Neuronal stem cell (in vitro differentiated cells): Measurements from ENCODE around the gene INHBE.

Experiments used
- DNase-seq: peaks from one replicate; pipeline ENCODE4 v3.0.0-alpha.2; 2013; ENCODE audit warnings: low spot score
- H2AFZ ChIP-seq: one replicate; pipeline ENCODE4 v1.6.1; 2013; ENCODE audit warnings: mild to moderate bottlenecking, low read length, inconsistent platforms
- H2AK5ac ChIP-seq: 2 replicates; pipeline ENCODE4 v1.6.1; 2013; ENCODE audit warnings: low read depth, mild to moderate bottlenecking, inconsistent platforms, low read length, moderate library complexity, mixed read lengths
- H2BK120ac ChIP-seq: 2 replicates; pipeline ENCODE4 v1.6.1; 2013; ENCODE audit warnings: low read depth, mild to moderate bottlenecking, inconsistent platforms, low read length, moderate library complexity, mixed read lengths
- H2BK12ac ChIP-seq: one replicate; pipeline ENCODE4 v1.6.1; 2013; ENCODE audit warnings: low read length, inconsistent platforms
- H2BK15ac ChIP-seq: 2 replicates; pipeline ENCODE4 v1.6.1; 2013; ENCODE audit warnings: mild to moderate bottlenecking, low read length, inconsistent platforms, mixed read lengths
- H2BK5ac ChIP-seq: one replicate; pipeline ENCODE4 v1.6.1; 2013; ENCODE audit warnings: inconsistent platforms, mild to moderate bottlenecking, low read length, moderate library complexity
- H3K14ac ChIP-seq: one replicate; pipeline ENCODE4 v1.6.1; 2013; ENCODE audit warnings: low read length, inconsistent platforms
- H3K18ac ChIP-seq: 2 replicates; pipeline ENCODE4 v1.6.1; 2013; ENCODE audit warnings: low read length, inconsistent platforms
- H3K23ac ChIP-seq: 2 replicates; pipeline ENCODE4 v1.6.1; 2013; ENCODE audit warnings: low read depth, mild to moderate bottlenecking, mixed read lengths, low read length, inconsistent platforms; ENCODE audit not compliant: poor library complexity
- H3K27ac ChIP-seq: replicated peaks from 3 replicates; pipeline ENCODE4 v1.5.1; 2013; ENCODE audit warnings: low read length, inconsistent platforms
- H3K27me3 ChIP-seq, 3 experiments: 2 replicates each; pipeline ENCODE4 v1.6.1; 2013; ENCODE audit warnings: low read length in 3 of 3, mild to moderate bottlenecking in 2 of 3, inconsistent platforms in 1 of 3, low read depth in 1 of 3, mixed read lengths in 1 of 3, moderate library complexity in 1 of 3; ENCODE audit not compliant: control insufficient read depth in 3 of 3, insufficient read depth in 3 of 3
- H3K36me3 ChIP-seq, 2 donors: replicated peaks in 1 of 2; 2 replicates each; pipeline ENCODE4 v1.6.1; 2013; ENCODE audit warnings: low read length in 2 of 2; ENCODE audit not compliant: control insufficient read depth in 2 of 2, insufficient read depth in 2 of 2
- H3K4ac ChIP-seq: 2 replicates; pipeline ENCODE4 v1.6.1; 2013; ENCODE audit warnings: inconsistent platforms, mild to moderate bottlenecking, low read length, moderate library complexity
- H3K4me1 ChIP-seq, 2 donors: 1 replicate in 1 of 2; 2 replicates in 1 of 2; pipeline ENCODE4 v1.6.1; 2013; ENCODE audit warnings: low read length in 2 of 2, low read depth in 1 of 2; ENCODE audit not compliant: control insufficient read depth in 2 of 2, insufficient read depth in 1 of 2
- H3K4me2 ChIP-seq: one replicate; pipeline ENCODE4 v1.6.1; 2013; ENCODE audit warnings: mild to moderate bottlenecking, low read length, inconsistent platforms; ENCODE audit not compliant: insufficient read depth, poor library complexity, severe bottlenecking
- H3K4me3 ChIP-seq, 2 donors: 2 replicates each; pipeline ENCODE4 v1.5.1; 2013; ENCODE audit warnings: low read length in 2 of 2, mild to moderate bottlenecking in 2 of 2, inconsistent platforms in 1 of 2, moderate library complexity in 1 of 2
- H3K79me1 ChIP-seq: one replicate; pipeline ENCODE4 v1.6.1; 2013; ENCODE audit warnings: low read depth, mild to moderate bottlenecking, inconsistent platforms, low read length, moderate library complexity
- H3K9ac ChIP-seq: one replicate; pipeline ENCODE4 v1.6.1; 2013; ENCODE audit warnings: mild to moderate bottlenecking, low read depth, low read length, inconsistent platforms; ENCODE audit not compliant: poor library complexity
- H3K9me3 ChIP-seq, 2 donors: replicated peaks in 1 of 2; 2 replicates each; pipeline versions ENCODE3 to v1.6.1; 2013; ENCODE audit warnings: low read length in 2 of 2, mild to moderate bottlenecking in 2 of 2, inconsistent platforms in 1 of 2, low read depth in 1 of 2, mixed read lengths in 1 of 2, moderate library complexity in 1 of 2; ENCODE audit not compliant: control insufficient read depth in 2 of 2, insufficient read depth in 1 of 2
- H4K8ac ChIP-seq: one replicate; pipeline ENCODE4 v1.6.1; 2013; ENCODE audit warnings: low read depth, mild to moderate bottlenecking, inconsistent platforms, low read length, moderate library complexity
- H4K91ac ChIP-seq: one replicate; pipeline ENCODE4 v1.6.1; 2013; ENCODE audit warnings: low read length, low read depth, mild to moderate bottlenecking, inconsistent platforms; ENCODE audit not compliant: poor library complexity
- WGBS, 2 donors: extraction: QIAGEN DNeasy Blood & Tissue Kit; methylation state at CpG; one replicate each; pipeline ENCODE4 v1.1.7; 2013; ENCODE audit warnings: missing lambda C conversion rate in 2 of 2, mixed read lengths in 1 of 2; ENCODE audit not compliant: insufficient read length in 2 of 2, insufficient replicate concordance in 1 of 2; ENCODE audit errors: extremely low coverage in 2 of 2; 5-methylcytosine and 5-hydroxymethylcytosine counted together

The INHBE gene

DNA sequence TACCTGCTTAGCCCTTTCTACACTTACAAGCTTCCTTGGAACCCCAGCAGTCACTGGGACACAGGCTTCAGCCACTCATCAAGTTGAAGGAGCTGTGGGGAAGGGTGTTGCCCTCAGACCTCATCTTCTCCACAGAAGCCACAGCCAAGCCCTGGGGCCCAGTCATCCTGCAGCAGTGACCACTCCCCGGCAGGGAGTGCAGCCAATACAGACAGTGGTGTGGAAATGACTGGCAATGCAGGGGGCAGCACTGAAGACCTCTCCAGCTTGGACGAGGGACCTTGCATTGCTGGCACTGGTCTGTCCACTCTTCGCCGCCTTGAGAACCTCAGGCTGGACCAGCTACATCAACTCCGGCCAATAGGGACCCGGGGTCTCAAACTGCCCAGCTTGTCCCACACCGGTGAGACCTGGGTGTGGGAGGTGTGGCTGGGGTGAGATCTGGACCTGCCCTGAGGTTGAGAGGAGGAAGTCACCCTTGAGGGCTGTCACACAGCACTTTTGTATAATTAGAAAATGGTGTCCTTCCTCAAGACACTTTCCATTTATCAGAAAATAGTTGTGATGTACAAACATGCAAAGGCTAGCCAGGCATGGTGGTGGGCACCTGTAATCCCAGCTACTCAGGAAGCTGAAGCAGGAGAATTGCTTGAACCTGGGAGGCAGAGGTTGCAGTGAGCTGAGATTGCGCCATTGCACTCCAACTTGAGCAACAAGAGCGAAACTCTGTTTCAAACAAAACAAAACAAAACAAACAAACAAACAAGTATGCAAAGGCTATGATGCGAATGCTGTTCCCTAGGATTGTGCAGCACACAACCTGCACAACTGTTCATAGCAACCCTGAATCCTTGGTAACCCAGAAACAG is 14.4 kb downstream of the INHBE start:
- no peak overlapping the region for H2BK5ac ChIP-seq
- H3K79me1 ChIP-seq: no peaks in the 10 kb centered on the region
- no peak overlapping the region for H3K4me2 ChIP-seq
- no peak overlapping the region for H2BK120ac ChIP-seq
- no peak overlapping the region for H3K4ac ChIP-seq
- no peak overlapping the region for H2AFZ ChIP-seq
- no peak for DNase-seq
- H3K18ac ChIP-seq: peak overlapping the region; percentile 45
- H4K91ac ChIP-seq: no peak overlapping the region
- no peaks in the 10 kb centered on the region for H3K4me1 ChIP-seq
- H3K27ac ChIP-seq: no peak overlapping the region
- H2BK12ac ChIP-seq: no peak overlapping the region
- no peak overlapping the region for H3K14ac ChIP-seq
- H3K36me3 ChIP-seq: no peaks in the 10 kb centered on the region
- H2BK15ac ChIP-seq: no peak overlapping the region
- no peak overlapping the region for H4K8ac ChIP-seq
- peaks cover 2 to 24% (median 21%) of the 10 kb centered on the region in 3 experiments for H3K27me3 ChIP-seq
- no CpG with 5 or more reads among the region's 10 CpGs for WGBS, 2 donors
- H2AK5ac ChIP-seq: peak overlapping the region; percentile 16
- H3K9ac ChIP-seq: no peak overlapping the region
- H3K4me3 ChIP-seq: no peak overlapping the region
- H3K23ac ChIP-seq: no peak overlapping the region
- peaks cover 2 to 4% of the 10 kb centered on the region in 2 donors for H3K9me3 ChIP-seq

DNA sequence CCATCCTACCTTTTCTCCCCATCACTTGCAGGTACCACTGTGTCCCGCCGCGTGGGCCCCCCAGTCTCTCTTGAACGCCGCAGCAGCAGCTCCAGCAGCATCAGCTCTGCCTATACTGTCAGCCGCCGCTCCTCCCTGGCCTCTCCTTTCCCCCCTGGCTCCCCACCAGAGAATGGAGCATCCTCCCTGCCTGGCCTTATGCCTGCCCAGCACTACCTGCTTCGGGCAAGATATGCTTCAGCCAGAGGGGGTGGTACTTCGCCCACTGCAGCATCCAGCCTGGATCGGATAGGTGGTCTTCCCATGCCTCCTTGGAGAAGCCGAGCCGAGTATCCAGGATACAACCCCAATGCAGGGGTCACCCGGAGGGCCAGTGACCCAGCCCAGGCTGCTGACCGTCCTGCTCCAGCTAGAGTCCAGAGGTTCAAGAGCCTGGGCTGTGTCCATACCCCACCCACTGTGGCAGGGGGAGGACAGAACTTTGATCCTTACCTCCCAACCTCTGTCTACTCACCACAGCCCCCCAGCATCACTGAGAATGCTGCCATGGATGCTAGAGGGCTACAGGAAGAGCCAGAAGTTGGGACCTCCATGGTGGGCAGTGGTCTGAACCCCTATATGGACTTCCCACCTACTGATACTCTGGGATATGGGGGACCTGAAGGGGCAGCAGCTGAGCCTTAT is 15.3 kb downstream of the INHBE start:
- Histone ChIP-seq H3K27me3 (peaks cover 7 to 31% (median 30%) of the 10 kb centered on the region in 3 experiments), H3K23ac (no peak overlapping the region), H2BK15ac (peak overlapping the region; percentile 8), H2BK5ac (no peak overlapping the region), H3K79me1 (no peaks in the 10 kb centered on the region), H3K4me1 (no peaks in the 10 kb centered on the region), H4K91ac (no peak overlapping the region), H3K36me3 (no peaks in the 10 kb centered on the region), H2AK5ac (no peak overlapping the region), H3K9ac (no peak overlapping the region), H4K8ac (no peak overlapping the region), H2AFZ (no peak overlapping the region), H2BK12ac (no peak overlapping the region), H3K27ac (no peak overlapping the region), H3K4me2 (no peak overlapping the region), H3K4ac (no peak overlapping the region), H3K4me3 (no peak overlapping the region), H3K18ac (no peak overlapping the region), H2BK120ac (no peak overlapping the region), H3K14ac (no peak overlapping the region), H3K9me3 (peaks cover 2 to 4% of the 10 kb centered on the region in 2 donors)
- WGBS, 2 donors: no CpG with 5 or more reads among the region's 14 CpGs
- no peak for DNase-seq

GRCh38 chr12:57470970-57471656 is 16.0 kb downstream of the INHBE start:
- Histone ChIP-seq H3K4me3 (no peak overlapping the region), H2BK15ac (no peak overlapping the region), H3K4me2 (no peak overlapping the region), H3K23ac (no peak overlapping the region), H3K9me3 (peaks cover 2 to 4% of the 10 kb centered on the region in 2 donors), H3K27ac (no peak overlapping the region), H4K91ac (no peak overlapping the region), H3K14ac (no peak overlapping the region), H3K4ac (no peak overlapping the region), H3K9ac (no peak overlapping the region), H2BK120ac (no peak overlapping the region), H3K18ac (no peak overlapping the region), H2BK12ac (no peak overlapping the region), H2AFZ (no peak overlapping the region), H3K27me3 (peaks cover 14 to 37% (median 36%) of the 10 kb centered on the region in 3 experiments), H2AK5ac (no peak overlapping the region), H3K4me1 (peaks cover 2 to 6% of the 10 kb centered on the region in 2 donors), H3K79me1 (no peaks in the 10 kb centered on the region), H3K36me3 (no peaks in the 10 kb centered on the region), H2BK5ac (no peak overlapping the region), H4K8ac (no peak overlapping the region)
- no peak for DNase-seq
- WGBS, 2 donors: no CpG with 5 or more reads among the region's 4 CpGs

GRCh38 chr12:57471661-57472060 is 16.6 kb downstream of the INHBE start:
- Histone ChIP-seq H3K14ac (no peak overlapping the region), H3K36me3 (no peaks in the 10 kb centered on the region), H3K4me1 (peaks cover 5 to 10% of the 10 kb centered on the region in 2 donors), H3K18ac (no peak overlapping the region), H3K27ac (no peak overlapping the region), H3K23ac (no peak overlapping the region), H2AK5ac (no peak overlapping the region), H3K9ac (no peak overlapping the region), H3K79me1 (no peaks in the 10 kb centered on the region), H2BK5ac (no peak overlapping the region), H3K9me3 (peaks cover 4% of the 10 kb centered on the region in 2 donors), H3K27me3 (peaks cover 20 to 43% (median 42%) of the 10 kb centered on the region in 3 experiments), H2BK120ac (no peak overlapping the region), H3K4me3 (no peak overlapping the region), H2BK12ac (no peak overlapping the region), H2AFZ (no peak overlapping the region), H3K4me2 (no peak overlapping the region), H4K8ac (no peak overlapping the region), H3K4ac (no peak overlapping the region), H4K91ac (no peak overlapping the region), H2BK15ac (no peak overlapping the region)
- DNase-seq: no peak
- WGBS, 2 donors: no CpG with 5 or more reads among the region's 3 CpGs
